GM12873 (cell line): ENCODE data around the gene SPOUT1.

Source experiments
- CTCF ChIP-seq: IDR thresholded peaks from 2 replicates; pipeline ENCODE4 v1.5.1; 2012; ENCODE audit warnings: low read depth, mild to moderate bottlenecking, moderate library complexity, low read length, control low read depth; ENCODE audit not compliant: insufficient read depth; ENCODE audit errors: missing control alignments

The SPOUT1 gene

DNA sequence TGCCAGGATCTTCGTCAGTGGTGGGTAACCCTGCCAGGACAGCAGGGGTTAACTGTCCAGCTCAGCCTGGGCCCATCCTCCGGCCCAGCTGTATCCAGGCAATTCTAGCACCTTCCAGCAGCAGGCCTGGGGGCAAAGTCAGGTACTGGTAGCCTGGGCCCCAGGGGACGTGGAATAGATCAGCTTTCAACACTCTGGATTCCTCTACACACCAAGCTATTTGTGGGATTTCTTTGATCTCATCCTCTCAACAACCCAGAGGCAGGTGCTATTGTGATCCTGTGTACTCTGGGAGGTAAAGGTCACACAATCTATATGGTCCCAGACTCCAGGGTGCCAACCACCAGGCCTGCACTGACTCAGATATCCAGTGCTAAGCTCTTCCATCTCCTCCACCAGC lies 8.7 kb upstream of the SPOUT1 start:
- TF ChIP-seq CTCF = no peak

DNA sequence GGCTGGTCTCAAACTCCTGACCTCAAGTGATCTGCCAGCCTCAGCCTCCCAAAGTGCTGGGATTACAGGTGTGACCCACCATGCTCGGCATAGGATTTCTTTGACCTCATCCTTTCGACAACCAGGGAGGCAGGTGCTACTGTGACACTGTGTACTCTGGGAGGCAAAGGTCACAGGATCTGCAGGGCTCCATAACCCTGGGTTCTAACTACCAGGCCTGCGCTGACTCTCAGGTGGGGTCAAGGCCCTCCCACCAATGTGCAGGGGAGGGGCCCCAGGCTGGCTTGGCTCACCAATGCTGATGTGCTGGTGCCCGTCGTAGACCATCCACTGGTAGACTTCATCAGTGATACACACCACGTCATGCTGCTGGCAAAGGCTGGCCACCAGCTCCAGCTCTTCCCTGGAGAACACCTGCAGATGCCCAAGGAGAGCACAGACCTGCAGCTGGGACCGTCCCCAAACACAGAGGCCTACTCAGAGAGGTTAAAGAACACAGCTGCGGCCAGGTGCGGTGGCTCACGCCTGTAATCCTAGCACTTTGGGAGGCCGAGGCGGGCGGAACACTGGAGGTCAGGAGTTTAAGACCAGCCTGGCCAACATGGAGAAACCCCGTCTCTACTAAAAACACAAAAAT lies 7.0 kb upstream of the SPOUT1 start:
- TF ChIP-seq CTCF = no peak

DNA sequence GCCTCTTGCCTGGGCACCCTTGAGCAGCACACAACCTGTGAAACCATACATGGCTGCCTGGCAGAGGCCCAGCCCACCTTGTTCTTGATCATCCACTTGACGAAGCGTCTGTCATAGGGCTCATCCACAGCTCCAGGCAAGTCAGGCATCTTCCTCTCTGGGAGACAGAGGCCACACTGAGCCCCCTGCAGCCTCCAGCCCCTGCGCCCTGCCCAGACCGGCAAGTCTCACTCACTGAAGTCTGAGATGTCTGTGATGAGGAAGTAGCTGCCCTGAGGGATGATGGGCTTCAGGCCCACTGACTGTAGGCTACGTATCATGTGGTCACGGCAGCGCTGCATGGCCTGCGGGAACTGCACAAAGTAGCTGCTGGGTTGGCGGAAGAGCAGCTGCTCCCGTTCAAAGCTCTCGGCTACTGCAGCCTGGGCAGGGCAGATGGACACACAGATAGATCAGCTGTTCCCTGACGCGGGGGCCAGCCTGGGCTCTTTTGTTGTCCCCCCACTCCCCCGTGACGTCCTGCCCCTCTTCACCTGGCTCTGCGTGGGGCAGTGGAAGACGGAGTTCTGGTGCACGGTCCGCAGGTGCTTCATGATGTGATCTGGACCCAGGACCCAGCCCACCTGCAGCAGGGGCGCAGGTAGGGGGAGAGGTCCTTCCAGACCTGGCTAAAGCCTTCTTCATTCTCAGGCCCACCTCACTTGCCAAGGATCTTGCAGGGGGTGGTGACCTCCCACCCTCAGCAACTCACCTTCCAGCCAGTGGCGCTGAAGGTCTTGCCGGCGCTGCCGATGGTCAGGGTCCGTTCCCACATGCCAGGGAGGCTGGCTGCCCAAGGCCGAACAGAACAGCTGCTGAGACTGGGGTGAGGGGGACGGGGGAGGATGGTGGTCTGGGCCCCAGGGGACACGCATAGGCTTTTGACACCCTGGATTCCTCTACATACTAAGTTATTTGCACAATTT lies 5.9 kb upstream of the SPOUT1 start:
- no peak for TF ChIP-seq CTCF

DNA sequence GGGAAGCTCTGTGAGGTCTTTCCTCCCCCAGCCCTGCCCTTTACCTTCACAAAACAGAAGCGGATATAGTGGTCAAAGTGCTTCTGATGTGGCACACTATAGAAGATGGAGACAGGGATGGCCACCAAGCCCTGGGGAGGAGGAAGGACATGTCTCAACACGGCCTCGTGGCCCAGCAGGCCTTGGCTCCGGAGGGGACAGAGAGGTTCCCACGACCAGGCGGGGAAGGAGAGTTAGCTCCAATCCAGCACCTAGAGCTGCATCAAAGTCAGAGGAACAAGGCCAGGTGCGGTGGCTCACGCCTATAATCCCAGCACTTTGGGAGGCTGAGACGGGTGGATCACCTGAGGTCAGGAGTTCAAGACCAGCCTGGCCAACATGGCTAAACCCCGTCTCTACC lies 4.1 kb upstream of the SPOUT1 start:
- TF ChIP-seq CTCF = no peak

GRCh38 chr9:128828719-128829452 lies 708 bp downstream of the SPOUT1 start:
- TF ChIP-seq CTCF = no peak

DNA sequence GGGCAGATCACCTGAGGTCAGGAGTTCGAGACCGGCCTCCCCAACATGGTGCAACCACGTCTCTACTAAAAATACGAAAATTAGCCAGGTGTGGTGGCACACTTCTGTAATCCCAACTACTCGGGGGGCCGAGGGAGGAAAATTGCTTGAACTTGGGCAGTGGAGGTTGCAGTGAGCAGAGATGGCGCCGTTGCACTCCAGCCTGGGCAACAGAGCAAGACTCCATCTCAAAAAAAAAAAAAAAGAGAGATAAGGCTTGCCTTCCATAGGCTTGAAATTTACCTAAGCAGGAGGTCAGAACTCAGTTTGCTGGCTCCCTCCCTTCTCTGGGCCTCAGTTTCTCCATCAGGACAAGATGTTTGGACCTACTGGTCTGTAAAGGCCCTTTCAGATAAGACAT lies 1.3 kb downstream of the SPOUT1 start:
- no peak for TF ChIP-seq CTCF
